ENCODE results near the gene HBG2.
"Not testable (repeated sequence)": the region's sequence is repeated elsewhere in the genome, so short reads cannot be mapped to it uniquely, and the experiment has no call there.

The HBG2 gene

DNA sequence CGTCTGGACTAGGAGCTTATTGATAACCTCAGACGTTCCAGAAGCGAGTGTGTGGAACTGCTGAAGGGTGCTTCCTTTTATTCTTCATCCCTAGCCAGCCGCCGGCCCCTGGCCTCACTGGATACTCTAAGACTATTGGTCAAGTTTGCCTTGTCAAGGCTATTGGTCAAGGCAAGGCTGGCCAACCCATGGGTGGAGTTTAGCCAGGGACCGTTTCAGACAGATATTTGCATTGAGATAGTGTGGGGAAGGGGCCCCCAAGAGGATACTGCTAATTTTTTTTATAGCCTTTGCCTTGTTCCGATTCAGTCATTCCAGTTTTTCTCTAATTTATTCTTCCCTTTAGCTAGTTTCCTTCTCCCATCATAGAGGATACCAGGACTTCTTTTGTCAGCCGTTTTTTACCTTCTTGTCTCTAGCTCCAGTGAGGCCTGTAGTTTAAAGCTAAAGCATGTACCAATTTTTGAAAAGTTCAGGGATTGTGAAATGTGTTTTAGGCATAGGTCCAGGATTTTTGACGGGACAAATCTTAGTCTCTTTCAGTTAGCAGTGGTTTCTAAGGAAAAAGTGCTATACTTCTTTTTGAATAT lies 4.7 kb downstream of the HBG2 start, which contains the start of gene HBG1:
Gene HBG1, minus strand, starts transcription at position 51 of the 590 bp plus-strand sequence. CDS start 53 bp downstream, outside the sequence.
- not testable (repeated sequence) for H3K4me1 ChIP-seq (ENCODE audit: control insufficient read depth, insufficient read depth, low read length, poor library complexity, severe bottlenecking); H3K36me3 ChIP-seq (ENCODE audit: control insufficient read depth, insufficient read depth, low read length); H3K27ac ChIP-seq (ENCODE audit: low read depth, low read length, severe bottlenecking); H3K4me3 ChIP-seq (ENCODE audit: extremely low read depth, insufficient read depth, low read length, poor library complexity, severe bottlenecking); H3K9me3 ChIP-seq (ENCODE audit: control insufficient read depth, low read length)
- WGBS, 2 experiments (ENCODE audit: insufficient coverage in 2 of 2): no CpG with 5 or more reads among the region's 9 CpGs

DNA sequence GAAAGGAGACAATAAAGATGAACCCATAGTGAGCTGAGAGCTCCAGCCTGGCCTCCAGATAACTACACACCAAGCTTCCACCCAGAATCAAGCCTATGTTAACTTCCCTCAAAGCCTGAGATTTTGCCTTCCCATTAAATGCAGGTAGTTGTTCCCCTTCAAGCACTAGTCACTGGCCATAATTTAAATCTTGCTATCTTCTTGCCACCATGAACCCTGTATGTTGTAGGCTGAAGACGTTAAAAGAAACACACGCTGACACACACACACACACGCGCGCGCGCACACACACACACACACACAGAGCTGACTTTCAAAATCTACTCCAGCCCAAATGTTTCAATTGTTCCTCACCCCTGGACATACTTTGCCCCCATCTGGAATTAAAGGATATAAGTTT lies 6.1 kb downstream of the HBG2 start:
- not testable (repeated sequence) for H3K4me1 ChIP-seq (ENCODE audit: control insufficient read depth, insufficient read depth, low read length, poor library complexity, severe bottlenecking); H3K27ac ChIP-seq (ENCODE audit: low read depth, low read length, severe bottlenecking); H3K36me3 ChIP-seq (ENCODE audit: control insufficient read depth, insufficient read depth, low read length); H3K9me3 ChIP-seq (ENCODE audit: control insufficient read depth, low read length); H3K4me3 ChIP-seq (ENCODE audit: extremely low read depth, insufficient read depth, low read length, poor library complexity, severe bottlenecking)
- WGBS, 2 experiments (ENCODE audit: insufficient coverage in 2 of 2): 100% methylated on average over 1 of the region's 7 CpGs; no CpG with 5 or more reads in 1 of the 2 experiments

DNA sequence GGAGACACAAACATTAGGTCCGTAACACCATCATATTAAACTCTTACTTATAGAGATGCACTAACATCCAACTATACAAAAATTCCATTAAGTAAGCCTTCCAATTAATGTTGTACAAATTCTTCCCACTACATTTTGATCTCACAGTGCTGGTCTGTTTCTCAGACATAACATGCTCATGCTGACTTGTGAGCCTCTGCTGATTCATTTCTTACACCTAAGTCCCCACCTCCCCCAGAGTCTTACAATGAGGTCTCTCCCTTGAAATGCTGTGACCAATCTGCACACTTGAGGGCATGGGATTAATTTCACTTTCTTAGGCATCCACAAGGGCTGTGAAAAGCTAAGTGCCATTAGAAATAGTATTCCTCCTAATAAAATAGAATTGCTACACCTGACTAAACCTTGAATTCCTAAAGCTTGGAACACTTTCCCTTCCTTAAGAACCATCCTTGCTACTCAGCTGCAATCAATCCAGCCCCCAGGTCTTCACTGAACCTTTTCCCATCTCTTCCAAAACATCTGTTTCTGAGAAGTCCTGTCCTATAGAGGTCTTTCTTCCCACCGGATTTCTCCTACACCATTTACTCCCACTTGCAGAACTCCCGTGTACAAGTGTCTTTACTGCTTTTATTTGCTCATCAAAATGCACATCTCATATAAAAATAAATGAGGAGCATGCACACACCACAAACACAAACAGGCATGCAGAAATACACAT lies 6.9 kb downstream of the HBG2 start:
- H3K9me3 ChIP-seq (ENCODE audit: control insufficient read depth, low read length): no peaks in the 10 kb centered on the region
- 79 to 94% methylated on average over 2 to 3 of the region's 3 CpGs for WGBS, 2 experiments (ENCODE audit: insufficient coverage in 2 of 2)

DNA sequence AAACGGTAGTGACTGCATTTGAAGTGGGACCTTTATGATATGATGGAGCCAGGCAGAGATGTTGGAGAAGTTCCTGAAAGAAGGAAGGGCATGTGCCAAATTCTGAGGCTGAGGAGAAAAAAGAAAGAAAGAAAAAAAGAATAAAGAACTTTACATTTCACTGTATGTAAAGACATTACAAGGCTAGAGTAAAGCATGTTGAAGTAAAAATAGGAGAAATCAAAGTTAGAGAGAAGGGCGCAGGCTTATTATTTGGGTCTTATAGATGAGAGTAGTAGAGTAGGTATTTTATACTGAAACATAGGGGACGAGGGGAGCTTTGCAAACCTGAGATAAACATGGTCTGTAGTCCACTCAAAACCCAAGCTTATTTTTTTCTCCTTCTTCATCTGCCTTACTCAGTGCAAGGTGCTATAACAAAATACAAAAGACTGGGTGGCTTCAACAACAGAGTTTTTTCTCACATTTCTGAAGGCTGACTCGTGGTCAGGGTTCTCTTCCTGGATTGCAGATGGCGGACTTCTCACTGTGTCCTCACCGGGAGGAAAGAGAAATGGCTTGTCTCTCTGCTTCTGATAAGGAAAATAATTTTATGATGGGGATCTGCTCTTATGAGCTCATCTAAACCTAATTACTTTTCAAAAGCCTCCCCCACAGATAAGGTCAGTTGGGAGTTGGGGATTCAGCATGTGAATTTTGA lies 7.7 kb downstream of the HBG2 start:
- H3K4me3 ChIP-seq (ENCODE audit: extremely low read depth, insufficient read depth, low read length, poor library complexity, severe bottlenecking): no peak overlapping the region
- H3K9me3 ChIP-seq (ENCODE audit: control insufficient read depth, low read length): no peaks in the 10 kb centered on the region
- WGBS, 2 experiments (ENCODE audit: insufficient coverage in 2 of 2): 95 to 100% methylated on average over 4 of the region's 6 CpGs
- H3K36me3 ChIP-seq (ENCODE audit: control insufficient read depth, insufficient read depth, low read length): no peaks in the 10 kb centered on the region
- no peaks in the 10 kb centered on the region for H3K4me1 ChIP-seq (ENCODE audit: control insufficient read depth, insufficient read depth, low read length, poor library complexity, severe bottlenecking)
- no peak overlapping the region for H3K27ac ChIP-seq (ENCODE audit: low read depth, low read length, severe bottlenecking)

More for the DNA sequence above, 6.9 kb downstream of the HBG2 start:
- Histone ChIP-seq H3K4me1 (ENCODE audit: control insufficient read depth, insufficient read depth, low read length, poor library complexity, severe bottlenecking) (no peaks in the 10 kb centered on the region), H3K4me3 (ENCODE audit: extremely low read depth, insufficient read depth, low read length, poor library complexity, severe bottlenecking) (no peak overlapping the region), H3K27ac (ENCODE audit: low read depth, low read length, severe bottlenecking) (no peak overlapping the region), H3K36me3 (ENCODE audit: control insufficient read depth, insufficient read depth, low read length) (no peaks in the 10 kb centered on the region)

DNA sequence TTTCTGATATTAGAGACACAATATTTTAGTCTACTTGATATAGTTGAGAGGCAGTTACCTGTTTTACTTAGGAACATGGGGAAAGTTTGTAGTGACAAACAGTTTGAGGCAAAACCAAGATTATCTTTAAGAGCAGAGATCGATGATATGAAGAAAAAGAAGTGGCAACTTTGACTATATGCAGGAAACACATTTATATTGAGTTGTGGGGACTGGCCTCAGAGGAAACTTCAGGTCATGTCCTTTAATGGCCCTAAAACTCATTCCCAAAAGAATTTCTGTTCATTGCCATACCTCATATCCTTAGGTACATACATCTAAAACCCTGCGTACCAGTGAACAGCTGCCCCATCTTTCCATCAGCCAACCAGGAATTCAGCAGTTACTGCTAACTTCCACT lies 9.4 kb downstream of the HBG2 start:
- Histone ChIP-seq H3K36me3 (ENCODE audit: control insufficient read depth, insufficient read depth, low read length) (no peaks in the 10 kb centered on the region), H3K4me1 (ENCODE audit: control insufficient read depth, insufficient read depth, low read length, poor library complexity, severe bottlenecking) (no peaks in the 10 kb centered on the region), H3K27ac (ENCODE audit: low read depth, low read length, severe bottlenecking) (no peak overlapping the region), H3K4me3 (ENCODE audit: extremely low read depth, insufficient read depth, low read length, poor library complexity, severe bottlenecking) (no peak overlapping the region), H3K9me3 (ENCODE audit: control insufficient read depth, low read length) (no peaks in the 10 kb centered on the region)
- 84 to 96% methylated on average over 2 of the region's 2 CpGs for WGBS, 2 experiments (ENCODE audit: insufficient coverage in 2 of 2)

DNA sequence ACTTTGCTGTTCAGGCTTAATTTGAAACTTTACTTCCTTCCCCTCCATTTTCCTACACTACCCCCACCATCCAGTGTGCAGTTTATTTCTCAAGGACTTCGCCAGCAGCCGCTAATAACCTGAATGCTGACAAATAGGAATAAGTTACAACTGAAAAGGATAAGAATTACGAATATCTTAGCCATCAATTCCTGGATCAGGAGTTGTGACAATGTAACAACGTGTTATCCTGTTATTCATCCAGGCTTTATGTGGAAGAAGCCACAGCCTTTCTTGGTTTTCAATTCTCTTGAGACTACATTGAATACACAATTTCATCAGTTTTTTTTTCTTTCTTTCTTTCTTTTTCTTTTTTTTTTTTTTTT lies 10.8 kb downstream of the HBG2 start:
- Histone ChIP-seq H3K4me3 (ENCODE audit: extremely low read depth, insufficient read depth, low read length, poor library complexity, severe bottlenecking) (no peak overlapping the region), H3K27ac (ENCODE audit: low read depth, low read length, severe bottlenecking) (no peak overlapping the region), H3K36me3 (ENCODE audit: control insufficient read depth, insufficient read depth, low read length) (no peaks in the 10 kb centered on the region), H3K9me3 (ENCODE audit: control insufficient read depth, low read length) (no peaks in the 10 kb centered on the region), H3K4me1 (ENCODE audit: control insufficient read depth, insufficient read depth, low read length, poor library complexity, severe bottlenecking) (no peaks in the 10 kb centered on the region)
- 80 to 83% methylated on average over 1 of the region's 4 CpGs for WGBS, 2 experiments (ENCODE audit: insufficient coverage in 2 of 2)

DNA sequence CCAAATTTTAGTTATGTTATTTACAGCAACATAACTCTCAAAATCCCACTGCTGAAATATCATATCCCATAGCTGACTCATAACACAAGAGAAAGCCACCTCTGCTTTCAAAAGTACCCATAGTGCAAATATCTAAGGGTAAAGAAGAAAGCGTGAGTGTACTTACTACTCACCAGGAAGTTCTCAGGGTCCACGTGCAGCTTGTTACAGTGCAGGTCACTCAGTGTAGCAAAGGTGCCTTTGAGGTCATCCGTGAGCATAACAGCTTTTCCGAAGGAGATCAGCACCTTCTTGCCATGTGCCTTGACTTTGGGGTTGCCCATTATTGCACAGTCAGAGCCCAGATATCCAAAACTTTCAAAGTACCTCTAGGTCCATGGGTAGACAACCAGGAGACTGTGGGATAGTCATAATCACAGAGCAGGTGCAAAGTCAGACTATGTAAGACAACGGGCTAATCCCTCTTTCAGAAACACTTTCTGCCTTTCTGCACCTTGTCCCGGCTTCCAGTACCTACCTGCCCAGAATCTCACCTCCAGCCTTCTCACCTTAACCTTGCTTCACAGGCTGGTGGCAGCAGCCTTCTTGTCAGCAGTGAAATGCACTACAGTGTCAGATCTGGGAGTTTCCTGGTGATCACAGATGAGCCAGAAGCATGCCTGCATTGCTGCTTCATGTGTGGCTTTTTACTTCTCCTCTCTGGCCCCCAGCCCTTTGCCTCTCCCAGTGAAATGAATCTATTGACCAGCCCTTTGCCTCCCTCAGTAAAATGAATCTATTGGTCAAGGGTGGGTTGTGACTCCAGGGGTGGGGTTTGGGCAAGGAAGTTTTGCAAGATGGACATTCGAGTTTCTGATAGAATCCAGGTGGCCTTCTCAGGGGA lies 11.4 kb downstream of the HBG2 start:
- H3K27ac ChIP-seq (ENCODE audit: low read depth, low read length, severe bottlenecking): no peak overlapping the region

DNA sequence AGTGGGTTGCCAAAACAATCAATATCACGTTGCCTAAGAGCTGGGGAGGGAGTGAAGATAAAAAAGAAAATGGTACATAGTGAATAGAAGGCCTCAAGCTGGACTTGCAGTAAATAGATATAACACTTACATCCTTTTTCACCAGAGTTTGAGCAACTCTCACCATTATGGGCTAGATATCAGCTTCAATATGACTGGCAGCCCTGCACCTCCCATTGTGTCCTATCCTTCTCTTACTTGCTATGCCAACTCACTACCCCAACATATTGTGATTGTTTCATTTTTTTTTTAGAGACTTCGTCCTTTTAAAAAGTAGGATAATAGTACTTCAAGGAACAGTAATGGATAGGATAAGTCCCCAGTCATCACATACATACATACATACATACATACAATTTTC lies 12.4 kb downstream of the HBG2 start:
- Histone ChIP-seq H3K4me3 (ENCODE audit: extremely low read depth, insufficient read depth, low read length, poor library complexity, severe bottlenecking) (no peak overlapping the region), H3K27ac (ENCODE audit: low read depth, low read length, severe bottlenecking) (no peak overlapping the region), H3K9me3 (ENCODE audit: control insufficient read depth, low read length) (no peaks in the 10 kb centered on the region), H3K36me3 (ENCODE audit: control insufficient read depth, insufficient read depth, low read length) (no peaks in the 10 kb centered on the region), H3K4me1 (ENCODE audit: control insufficient read depth, insufficient read depth, low read length, poor library complexity, severe bottlenecking) (no peaks in the 10 kb centered on the region)
- WGBS, 2 experiments (ENCODE audit: insufficient coverage in 2 of 2): no CpG with 5 or more reads among the region's 2 CpGs

More for the DNA sequence above, 11.4 kb downstream of the HBG2 start:
- no peaks in the 10 kb centered on the region for H3K4me1 ChIP-seq (ENCODE audit: control insufficient read depth, insufficient read depth, low read length, poor library complexity, severe bottlenecking)
- no peak overlapping the region for H3K4me3 ChIP-seq (ENCODE audit: extremely low read depth, insufficient read depth, low read length, poor library complexity, severe bottlenecking)
- no peaks in the 10 kb centered on the region for H3K9me3 ChIP-seq (ENCODE audit: control insufficient read depth, low read length)
- H3K36me3 ChIP-seq (ENCODE audit: control insufficient read depth, insufficient read depth, low read length): no peaks in the 10 kb centered on the region
- 87 to 88% methylated on average over 6 to 7 of the region's 7 CpGs for WGBS, 2 experiments (ENCODE audit: insufficient coverage in 2 of 2)

DNA sequence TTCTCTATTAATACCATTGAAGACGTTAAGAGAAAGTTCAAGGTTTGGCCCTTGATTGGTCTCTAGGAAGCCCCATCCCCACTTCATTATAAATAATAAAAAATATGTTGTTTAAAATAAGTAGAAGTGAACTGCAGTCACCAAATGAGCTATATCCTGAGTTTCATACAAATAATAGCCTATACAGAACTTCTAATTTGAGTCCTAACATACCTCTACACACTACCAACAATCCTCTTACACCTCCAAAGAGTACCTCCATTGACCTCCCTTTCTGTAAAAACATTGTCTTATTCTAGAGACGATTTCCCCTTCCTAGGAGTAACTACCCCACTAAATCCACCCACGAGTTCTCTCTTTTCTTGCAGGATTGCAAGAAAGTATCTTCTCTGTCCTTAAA lies 13.1 kb downstream of the HBG2 start:
- Histone ChIP-seq H3K4me3 (ENCODE audit: extremely low read depth, insufficient read depth, low read length, poor library complexity, severe bottlenecking) (no peak overlapping the region), H3K36me3 (ENCODE audit: control insufficient read depth, insufficient read depth, low read length) (no peaks in the 10 kb centered on the region), H3K9me3 (ENCODE audit: control insufficient read depth, low read length) (no peaks in the 10 kb centered on the region), H3K27ac (ENCODE audit: low read depth, low read length, severe bottlenecking) (no peak overlapping the region), H3K4me1 (ENCODE audit: control insufficient read depth, insufficient read depth, low read length, poor library complexity, severe bottlenecking) (no peaks in the 10 kb centered on the region)
- WGBS, 2 experiments (ENCODE audit: insufficient coverage in 2 of 2): 84 to 100% methylated on average over 2 of the region's 3 CpGs

DNA sequence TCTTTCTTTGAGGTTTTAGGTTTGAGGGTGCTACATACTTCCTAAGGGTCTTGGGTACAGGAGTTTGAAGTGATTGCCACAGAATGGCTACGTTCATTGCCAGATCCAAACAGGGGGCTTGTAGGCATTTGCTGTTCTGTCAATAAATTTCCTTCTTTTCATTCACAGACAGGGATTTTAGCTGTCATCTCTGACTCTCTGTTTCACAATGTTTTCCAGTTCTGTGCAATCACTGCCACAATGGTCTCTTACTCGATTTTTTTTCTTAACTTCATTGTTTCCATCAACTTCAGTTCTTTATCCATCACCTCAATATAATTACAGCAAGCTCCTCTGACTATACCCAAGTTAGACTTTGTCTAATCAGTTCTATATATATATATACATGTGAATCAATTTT lies 14.1 kb downstream of the HBG2 start:
- no peak overlapping the region for H3K4me3 ChIP-seq (ENCODE audit: extremely low read depth, insufficient read depth, low read length, poor library complexity, severe bottlenecking)
- no peaks in the 10 kb centered on the region for H3K4me1 ChIP-seq (ENCODE audit: control insufficient read depth, insufficient read depth, low read length, poor library complexity, severe bottlenecking)
- no peaks in the 10 kb centered on the region for H3K9me3 ChIP-seq (ENCODE audit: control insufficient read depth, low read length)
- 90 to 92% methylated on average over 2 of the region's 2 CpGs for WGBS, 2 experiments (ENCODE audit: insufficient coverage in 2 of 2)
- no peaks in the 10 kb centered on the region for H3K36me3 ChIP-seq (ENCODE audit: control insufficient read depth, insufficient read depth, low read length)
- no peak overlapping the region for H3K27ac ChIP-seq (ENCODE audit: low read depth, low read length, severe bottlenecking)

Measured in mesodermal cell (in vitro differentiated cells).